Osteoblast (primary cell): ENCODE data around the gene SORCS2. TPM values are rescaled to one million over a fixed set of nuclear protein-coding genes. Genes with fewer than 3 reads are reported as not detected.

ENCODE experiments used
- DNase-seq: peaks from one replicate; pipeline ENCODE4 v3.0.0; 2011; ENCODE audit warnings: low spot score, mixed read lengths; ENCODE audit not compliant: insufficient read length; ENCODE audit errors: missing footprints
- H2AFZ ChIP-seq: 2 replicates; pipeline ENCODE4 v1.6.0; 2011; ENCODE audit warnings: mild to moderate bottlenecking, low read length
- H3K27ac ChIP-seq: 2 replicates; pipeline ENCODE4 v1.5.1; 2011; ENCODE audit warnings: mild to moderate bottlenecking, low read depth, low read length, moderate library complexity
- H3K27me3 ChIP-seq: 2 replicates; pipeline ENCODE4 v1.6.0; 2012; ENCODE audit warnings: mild to moderate bottlenecking, control low read depth, inconsistent platforms, low read length, moderate library complexity; ENCODE audit not compliant: insufficient read depth
- H3K36me3 ChIP-seq: 2 replicates; pipeline ENCODE4 v1.5.1; 2011; ENCODE audit warnings: mild to moderate bottlenecking, low read length, control low read depth, moderate library complexity; ENCODE audit not compliant: insufficient read depth
- H3K4me1 ChIP-seq: 2 replicates; pipeline ENCODE4 v1.5.1; 2011; ENCODE audit warnings: mild to moderate bottlenecking, low read length, control low read depth, moderate library complexity; ENCODE audit not compliant: insufficient read depth
- H3K4me2 ChIP-seq: 2 replicates; pipeline ENCODE4 v1.6.0; 2011; ENCODE audit warnings: mild to moderate bottlenecking, low read length; ENCODE audit not compliant: insufficient read depth
- H3K4me3 ChIP-seq: fragments of 200-600 bp; sonication (generic); 3 replicates; pipeline ENCODE4 v1.5.1; 2012; ENCODE audit warnings: mild to moderate bottlenecking, low read length, inconsistent platforms; ENCODE audit not compliant: insufficient read depth
- H3K79me2 ChIP-seq: 2 replicates; pipeline ENCODE4 v1.6.0; 2012; ENCODE audit warnings: mild to moderate bottlenecking, low read length, control low read depth, inconsistent platforms; ENCODE audit not compliant: insufficient read depth
- H3K9me3 ChIP-seq: 2 replicates; pipeline ENCODE4 v1.5.1; 2011; ENCODE audit warnings: low read depth, low read length, control low read depth
- H4K20me1 ChIP-seq: 2 replicates; pipeline ENCODE4 v1.6.0; 2012; ENCODE audit warnings: mild to moderate bottlenecking, low read length, control low read depth; ENCODE audit not compliant: insufficient read depth
- CTCF ChIP-seq: IDR thresholded peaks from 2 replicates; pipeline ENCODE4 v1.5.1; 2011; ENCODE audit warnings: mild to moderate bottlenecking, low read depth, low read length, moderate library complexity; ENCODE audit errors: extremely low read depth
- total RNA-seq: library from RNA; depleted of rRNA; stranded (reverse); fragments of >200 nt; gene quantifications from 2 replicates; pipeline ENCODE4 v1.2.3, GENCODE V29; 2012

The SORCS2 gene
- total RNA-seq, 1 donor: 9.0 TPM

GRCh38 chr4:7526491-7526890, 334.2 kb downstream of the SORCS2 start:
- Histone ChIP-seq H2AFZ (no peak overlapping the region), H3K79me2 (no peaks in the 10 kb centered on the region), H3K27me3 (peaks cover 18% of the 10 kb centered on the region), H3K27ac (no peak overlapping the region), H3K4me3 (no peak overlapping the region), H4K20me1 (no peaks in the 10 kb centered on the region), H3K4me1 (no peaks in the 10 kb centered on the region), H3K36me3 (no peaks in the 10 kb centered on the region), H3K4me2 (no peak overlapping the region), H3K9me3 (no peaks in the 10 kb centered on the region)
- no peak for TF ChIP-seq CTCF
- no peak for DNase-seq

GRCh38 chr4:7526929-7527535, 334.7 kb downstream of the SORCS2 start:
- Histone ChIP-seq H3K27me3 (peaks cover 12% of the 10 kb centered on the region), H4K20me1 (no peaks in the 10 kb centered on the region), H3K4me1 (no peaks in the 10 kb centered on the region), H3K9me3 (no peaks in the 10 kb centered on the region), H3K4me3 (no peak overlapping the region), H3K79me2 (no peaks in the 10 kb centered on the region), H3K4me2 (no peak overlapping the region), H3K27ac (no peak overlapping the region), H2AFZ (no peak overlapping the region), H3K36me3 (no peaks in the 10 kb centered on the region)
- TF ChIP-seq CTCF: no peak
- no peak for DNase-seq

- no peaks in the 10 kb centered on the region for H3K27me3 ChIP-seq
- no peaks in the 10 kb centered on the region for H3K79me2 ChIP-seq
- no peak for DNase-seq
- H3K4me2 ChIP-seq: no peak overlapping the region
- H3K4me3 ChIP-seq: no peak overlapping the region
- no peak for TF ChIP-seq CTCF
- H2AFZ ChIP-seq: no peak overlapping the region
- no peaks in the 10 kb centered on the region for H3K9me3 ChIP-seq
- H3K4me1 ChIP-seq: no peaks in the 10 kb centered on the region
- no peak overlapping the region for H3K27ac ChIP-seq
- H3K36me3 ChIP-seq: no peaks in the 10 kb centered on the region
- H4K20me1 ChIP-seq: no peaks in the 10 kb centered on the region
Measured at GRCh38 chr4:7529368-7530080, 337.2 kb downstream of the SORCS2 start.

GRCh38 chr4:7530082-7530481, 337.7 kb downstream of the SORCS2 start:
- H3K4me1 ChIP-seq: no peaks in the 10 kb centered on the region
- H4K20me1 ChIP-seq: no peaks in the 10 kb centered on the region
- TF ChIP-seq CTCF: no peak
- H2AFZ ChIP-seq: no peak overlapping the region
- no peak overlapping the region for H3K4me3 ChIP-seq
- DNase-seq: no peak
- H3K36me3 ChIP-seq: no peaks in the 10 kb centered on the region
- H3K4me2 ChIP-seq: no peak overlapping the region
- no peaks in the 10 kb centered on the region for H3K27me3 ChIP-seq
- H3K79me2 ChIP-seq: no peaks in the 10 kb centered on the region
- no peaks in the 10 kb centered on the region for H3K9me3 ChIP-seq
- no peak overlapping the region for H3K27ac ChIP-seq
